HG02852 (cell line): ENCODE results near the gene ADSS1.

Source experiments
- ATAC-seq: cut with Tn5 transposase; IDR thresholded peaks from one replicate; pipeline ENCODE4 v1.9.1; 2021; ENCODE audit warnings: mild to moderate bottlenecking, moderate library complexity; ENCODE audit not compliant: unreplicated experiment

The ADSS1 gene

DNA sequence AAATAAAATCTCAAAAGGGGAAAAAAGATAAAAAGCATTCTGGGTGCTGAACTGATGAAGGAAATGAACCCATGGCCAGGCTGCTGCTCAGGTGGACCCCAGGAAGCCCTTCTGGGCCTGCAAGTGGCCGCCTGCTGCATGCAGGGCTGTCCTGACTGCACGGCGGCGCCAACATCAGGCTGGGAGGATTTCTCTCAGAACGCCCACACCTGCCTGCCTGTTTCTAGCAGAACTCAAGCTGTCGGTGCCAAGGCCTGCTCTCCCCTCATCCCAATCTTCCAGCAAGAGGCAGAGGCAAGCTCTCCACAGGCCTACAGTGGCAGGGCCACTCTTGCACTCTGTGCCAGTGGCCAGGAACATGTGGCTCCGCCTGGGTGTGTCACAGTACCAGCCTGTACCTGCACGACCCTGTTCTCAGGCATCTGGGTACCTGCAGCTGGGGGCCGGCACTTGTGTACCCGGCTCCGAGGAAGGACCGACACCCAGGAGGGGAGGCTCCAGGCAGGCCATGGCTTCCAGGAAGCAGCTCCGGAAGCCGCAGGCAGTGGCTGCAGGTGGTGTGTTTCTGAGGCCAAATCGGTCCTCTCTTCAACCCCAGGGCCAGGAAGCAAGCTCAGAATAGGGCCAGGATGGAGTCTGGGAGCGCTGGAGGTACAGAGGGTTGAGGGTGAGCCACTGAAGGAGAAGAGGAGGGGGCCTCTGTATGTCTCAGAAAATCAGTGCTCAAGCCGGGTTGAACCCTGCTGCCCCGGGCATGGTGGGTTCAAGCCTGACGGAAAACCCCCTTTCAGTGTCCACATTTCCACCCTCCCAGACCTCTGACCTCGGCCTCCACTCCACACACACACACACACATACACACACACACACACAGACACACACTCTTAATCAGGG, 37.2 kb upstream of the ADSS1 start:
- ATAC-seq = no peak

DNA sequence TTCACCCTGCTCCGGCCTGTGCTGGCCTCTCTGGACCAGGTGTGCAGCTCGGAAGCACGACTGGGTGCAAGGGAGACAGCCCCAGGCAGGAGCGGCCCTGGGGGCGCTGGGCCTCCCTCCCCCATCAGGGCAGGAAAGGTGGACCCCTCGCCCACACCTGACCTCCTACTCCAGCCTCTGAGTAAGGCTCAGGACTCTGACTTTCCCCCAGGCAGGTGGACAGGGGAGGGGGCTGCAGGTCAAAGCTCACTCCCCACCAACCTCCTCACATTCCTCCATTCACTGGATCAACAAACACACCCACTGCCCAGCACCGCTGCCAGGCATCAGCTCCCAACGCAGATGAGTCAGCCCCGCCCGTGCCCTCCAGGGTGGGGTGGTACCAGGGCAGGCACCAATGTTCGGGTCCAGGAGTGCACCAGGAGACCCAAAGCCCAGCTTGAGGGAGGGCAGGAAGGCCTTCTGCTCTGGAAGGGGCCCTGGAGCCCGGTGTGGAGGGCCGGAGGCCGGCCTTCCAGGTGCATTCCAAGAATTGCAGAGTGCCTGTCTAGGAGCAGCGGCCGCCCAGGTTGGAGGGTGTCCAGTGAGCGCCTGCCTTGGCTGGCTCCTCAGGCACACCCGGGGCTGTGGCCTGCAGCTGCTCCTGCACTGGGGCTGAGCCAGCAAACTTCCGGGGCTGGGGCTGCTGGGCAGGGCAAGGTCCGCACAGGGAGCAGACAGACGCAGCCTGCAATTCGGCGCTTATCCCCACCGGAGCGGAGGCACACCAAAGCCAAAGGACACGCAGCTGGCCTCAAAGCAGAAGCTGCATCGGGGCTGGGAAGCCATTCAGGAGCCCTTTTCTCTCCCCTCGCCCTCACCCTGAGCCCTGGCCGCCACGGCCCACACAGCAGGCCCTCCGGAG, 36.2 kb upstream of the ADSS1 start:
- ATAC-seq = no peak

DNA sequence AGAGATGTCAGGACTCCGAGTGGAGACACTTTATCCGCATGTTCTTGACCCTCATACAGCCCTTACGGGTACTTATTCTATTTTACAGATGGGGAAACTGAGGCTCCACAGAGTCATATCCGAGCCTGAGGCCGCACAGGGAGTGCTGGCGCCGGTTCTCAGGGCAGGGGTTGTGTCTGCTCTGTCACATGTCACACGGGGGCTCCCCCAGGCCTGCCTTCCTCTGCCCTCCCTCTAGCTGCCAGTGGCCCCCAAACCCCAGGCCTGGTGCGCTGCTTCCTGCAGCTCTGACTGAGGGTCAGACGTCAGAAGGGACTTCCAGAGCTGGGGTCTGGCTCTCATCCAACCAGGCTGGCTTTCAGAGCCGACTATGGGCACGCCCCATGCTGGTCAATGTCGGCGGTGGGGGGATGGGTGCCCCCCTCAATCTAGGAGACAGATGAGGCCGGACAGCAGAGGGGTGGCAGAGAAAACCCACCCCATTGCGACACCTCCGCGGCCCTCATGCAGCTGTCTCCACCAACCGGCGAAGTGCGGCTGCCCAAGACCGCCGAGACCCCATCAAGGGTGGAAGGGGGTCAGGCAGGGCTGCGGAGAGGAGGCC, 35.4 kb upstream of the ADSS1 start:
- ATAC-seq = no peak

DNA sequence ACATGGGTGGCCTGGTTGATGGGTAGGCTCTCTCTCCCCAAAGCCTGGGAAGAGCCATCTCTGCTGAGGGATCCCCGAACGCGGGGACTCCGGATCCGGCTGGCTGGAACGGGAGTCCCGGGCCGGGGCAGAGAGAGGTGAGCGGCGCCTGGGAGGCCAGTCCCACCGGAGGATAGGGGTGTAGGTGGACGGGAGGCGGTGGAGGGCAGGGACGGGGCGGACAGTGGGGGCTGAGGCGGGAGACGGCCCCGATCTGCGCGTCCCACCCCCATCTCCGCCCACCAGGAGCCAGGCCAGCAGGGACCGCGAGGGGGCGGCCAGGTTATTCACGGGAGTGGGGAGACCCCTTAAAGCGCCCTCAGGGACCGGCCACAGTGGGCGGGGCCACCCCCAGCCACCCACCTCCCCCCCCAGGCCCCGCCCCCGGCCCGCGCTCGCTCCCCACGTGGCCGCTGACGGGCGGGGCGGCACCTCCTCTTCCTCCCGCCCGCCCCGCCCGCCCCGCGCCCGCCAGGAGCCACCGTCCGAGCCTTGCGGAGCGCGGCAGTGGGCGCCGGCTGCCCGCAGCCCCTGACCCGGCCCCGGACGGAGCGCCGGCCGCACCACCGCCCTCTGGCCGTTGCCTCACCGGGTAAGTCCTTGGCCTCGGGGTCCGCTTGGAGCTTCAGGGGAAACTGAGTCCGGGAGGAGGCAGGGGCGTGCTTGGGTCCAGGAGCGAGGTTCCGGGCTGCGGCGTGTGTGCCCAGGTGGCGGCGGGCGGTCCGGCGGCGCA, 34.7 kb upstream of the ADSS1 start, which contains the start of gene INF2:
TSS of gene INF2 (plus strand) at position 510 of the 772 bp plus-strand sequence. CDS start 11,748 bp downstream, outside the sequence.
- peak; percentile 50 for ATAC-seq

GRCh38 chr14:104689881-104690711, 33.9 kb upstream of the ADSS1 start:
- no peak for ATAC-seq

- no peak for ATAC-seq
Measured at GRCh38 chr14:104690861-104691455, 33.1 kb upstream of the ADSS1 start.

GRCh38 chr14:104691546-104692260, 32.3 kb upstream of the ADSS1 start:
- no peak for ATAC-seq

DNA sequence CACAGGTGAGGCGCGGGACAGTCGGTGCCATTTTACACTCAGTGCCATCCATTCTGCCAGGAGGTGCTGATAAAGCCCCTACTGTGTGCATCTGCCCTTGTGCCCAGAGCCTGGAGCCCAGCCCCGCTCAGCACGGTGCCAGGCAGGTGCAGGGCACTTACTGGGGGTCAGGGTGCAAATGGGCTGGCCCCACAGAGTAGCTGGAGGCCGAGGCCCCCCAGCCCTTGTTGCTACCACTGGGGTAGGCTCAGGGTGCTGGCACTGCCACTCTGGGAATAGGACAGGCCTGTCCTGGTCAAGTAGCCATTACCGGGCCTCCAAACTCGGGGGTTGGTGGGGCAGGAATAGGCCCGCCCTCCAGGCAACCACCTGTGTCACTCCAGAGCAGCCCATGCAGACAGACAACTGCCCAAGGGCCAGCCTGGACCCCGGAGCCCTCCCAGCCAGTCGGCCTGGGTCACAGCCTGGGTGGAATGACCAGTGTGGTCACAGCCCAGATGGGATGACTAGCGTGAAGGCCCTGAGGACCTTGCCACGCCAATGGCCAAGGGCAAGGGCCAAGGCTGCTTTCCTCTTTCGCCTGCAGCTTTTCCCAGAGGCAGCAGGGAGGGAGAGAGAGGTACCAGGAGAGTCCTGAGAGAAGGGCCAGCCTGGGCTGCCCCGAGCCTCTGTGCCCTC, 31.6 kb upstream of the ADSS1 start:
- ATAC-seq = no peak

DNA sequence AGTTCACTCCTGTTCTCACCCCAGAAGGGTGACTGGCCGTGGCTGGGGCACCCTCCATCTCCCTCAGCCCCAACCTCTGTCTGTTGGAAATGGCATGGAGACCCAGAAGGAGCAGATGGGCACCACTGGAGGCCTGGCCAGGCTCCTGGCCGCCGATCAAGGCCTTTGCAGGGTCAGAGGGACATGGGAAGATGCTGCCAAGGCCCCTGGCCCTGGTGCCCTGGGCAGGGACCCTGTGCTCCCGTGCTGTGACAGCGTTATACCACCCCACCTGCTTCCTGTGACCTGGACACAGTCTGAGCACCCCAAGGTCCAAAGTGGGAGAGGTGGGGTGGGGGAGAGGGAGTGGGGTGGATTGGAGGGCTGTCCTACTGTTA, 31.1 kb upstream of the ADSS1 start:
- no peak for ATAC-seq

GRCh38 chr14:104693482-104694431, 30.3 kb upstream of the ADSS1 start:
- no peak for ATAC-seq

DNA sequence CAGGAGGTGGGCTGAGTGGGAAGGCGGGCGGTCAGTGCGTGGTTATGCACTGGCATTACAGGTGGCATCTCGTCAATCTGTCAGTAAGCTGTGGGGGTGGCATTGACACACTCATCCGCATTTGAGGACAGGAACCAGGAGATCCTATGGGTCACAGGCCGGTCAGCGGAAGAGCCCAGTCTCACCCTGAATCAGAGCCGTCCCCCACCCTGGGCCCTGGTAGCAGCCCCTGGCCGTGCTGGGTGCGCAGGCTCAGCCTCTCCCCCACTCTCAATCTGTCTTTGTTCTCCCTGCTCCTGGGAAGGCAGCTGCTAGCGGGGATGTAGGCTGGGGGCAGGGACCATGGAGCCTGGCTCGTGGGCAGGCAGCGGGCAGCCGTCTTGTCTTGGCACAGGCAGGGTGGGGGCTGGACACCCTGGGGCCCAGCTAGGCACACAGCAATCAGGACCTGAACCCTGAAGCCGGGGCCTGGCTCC, 29.5 kb upstream of the ADSS1 start:
- no peak for ATAC-seq

DNA sequence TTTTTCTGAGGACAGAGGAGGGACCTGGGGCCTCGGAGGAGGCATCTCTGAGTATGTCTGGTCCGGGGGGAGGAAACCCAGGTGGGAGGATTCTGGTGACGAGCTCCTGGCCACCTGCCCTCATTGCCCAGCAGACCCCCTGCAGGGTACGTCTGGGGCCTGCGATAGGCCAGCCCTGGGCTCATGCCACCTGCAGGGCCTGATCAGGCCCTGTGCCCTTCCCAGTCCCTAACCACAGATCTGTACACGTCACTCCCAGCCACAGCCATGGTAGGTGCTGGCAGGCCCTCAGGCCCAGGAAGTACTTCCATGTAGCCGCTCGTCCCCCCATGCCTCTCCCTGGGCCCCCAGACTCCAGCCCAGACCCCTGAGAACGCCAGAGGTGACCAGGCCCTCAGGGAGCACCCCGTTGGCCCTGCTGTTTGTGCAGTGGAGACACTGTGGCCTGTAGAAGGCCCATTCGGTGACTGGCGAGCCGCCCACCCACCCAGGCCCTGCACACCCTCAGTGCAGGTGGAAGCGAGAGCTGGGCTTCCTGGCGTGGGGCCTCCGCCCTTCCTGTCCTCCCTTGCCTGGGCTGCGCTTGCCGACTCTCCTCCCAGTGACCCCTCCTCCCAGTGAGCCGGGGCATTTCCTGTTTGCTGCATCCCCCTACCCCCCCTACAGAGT, 28.9 kb upstream of the ADSS1 start:
- no peak for ATAC-seq

GRCh38 chr14:104695660-104696000, 28.4 kb upstream of the ADSS1 start:
- no peak for ATAC-seq

DNA sequence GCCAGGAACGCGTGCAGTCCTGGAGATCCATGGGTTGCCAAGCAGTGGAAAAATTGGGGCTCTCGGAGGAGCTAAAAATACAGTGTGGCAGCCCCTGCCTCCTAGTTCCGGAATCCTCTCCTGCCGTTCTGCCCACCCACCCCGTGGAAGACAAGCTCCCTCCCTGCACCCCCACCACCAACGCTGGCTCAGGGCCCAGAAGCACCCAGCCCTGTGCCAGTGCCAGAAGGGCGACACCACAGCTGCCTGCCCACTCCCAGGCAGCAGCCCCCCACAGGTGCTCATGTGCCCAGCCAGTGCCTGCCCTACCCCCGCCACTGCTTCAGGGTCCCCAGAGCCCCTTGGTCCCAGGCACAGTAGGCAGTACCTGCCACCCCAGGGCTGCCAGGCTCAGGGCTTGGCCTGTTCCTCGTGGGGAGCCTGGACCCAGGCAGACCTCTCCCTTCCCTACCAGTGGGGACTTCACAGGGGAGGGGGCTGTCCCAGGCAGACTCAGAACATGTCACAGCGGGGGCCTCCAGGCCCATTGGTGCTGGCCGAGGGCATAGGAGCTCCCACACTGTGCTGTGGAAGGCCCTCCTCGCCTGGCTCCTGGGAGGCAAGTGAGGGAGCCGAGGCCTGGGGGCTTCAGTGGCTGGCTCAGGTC, 27.2 kb upstream of the ADSS1 start:
- ATAC-seq = no peak

DNA sequence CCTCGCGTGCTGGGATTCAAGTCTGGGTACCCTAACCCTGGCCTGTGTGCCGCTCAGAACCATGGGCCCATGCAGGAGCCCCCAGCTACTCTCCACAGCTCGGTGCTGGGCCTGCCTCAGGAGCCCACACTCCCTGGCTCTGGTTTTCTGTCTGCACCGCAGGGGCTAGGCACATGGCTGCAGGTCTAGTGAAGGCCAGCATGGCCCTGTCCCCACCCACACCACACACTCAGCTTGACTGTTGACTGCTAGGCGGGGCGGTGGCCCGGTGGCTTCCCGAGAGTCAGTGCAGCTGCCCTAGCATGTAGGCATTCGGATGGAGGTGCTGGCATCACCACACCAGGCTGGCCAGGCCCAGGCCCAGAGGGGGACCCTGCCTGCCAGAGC, 26.7 kb upstream of the ADSS1 start:
- no peak for ATAC-seq
